HG03565 (cell line): ENCODE results near the gene TBL1XR1.

Source experiments
- ATAC-seq: cut with Tn5 transposase; IDR thresholded peaks from one replicate; pipeline ENCODE4 v1.9.1; 2021; ENCODE audit warnings: mild to moderate bottlenecking, moderate library complexity; ENCODE audit not compliant: unreplicated experiment

The TBL1XR1 gene

DNA sequence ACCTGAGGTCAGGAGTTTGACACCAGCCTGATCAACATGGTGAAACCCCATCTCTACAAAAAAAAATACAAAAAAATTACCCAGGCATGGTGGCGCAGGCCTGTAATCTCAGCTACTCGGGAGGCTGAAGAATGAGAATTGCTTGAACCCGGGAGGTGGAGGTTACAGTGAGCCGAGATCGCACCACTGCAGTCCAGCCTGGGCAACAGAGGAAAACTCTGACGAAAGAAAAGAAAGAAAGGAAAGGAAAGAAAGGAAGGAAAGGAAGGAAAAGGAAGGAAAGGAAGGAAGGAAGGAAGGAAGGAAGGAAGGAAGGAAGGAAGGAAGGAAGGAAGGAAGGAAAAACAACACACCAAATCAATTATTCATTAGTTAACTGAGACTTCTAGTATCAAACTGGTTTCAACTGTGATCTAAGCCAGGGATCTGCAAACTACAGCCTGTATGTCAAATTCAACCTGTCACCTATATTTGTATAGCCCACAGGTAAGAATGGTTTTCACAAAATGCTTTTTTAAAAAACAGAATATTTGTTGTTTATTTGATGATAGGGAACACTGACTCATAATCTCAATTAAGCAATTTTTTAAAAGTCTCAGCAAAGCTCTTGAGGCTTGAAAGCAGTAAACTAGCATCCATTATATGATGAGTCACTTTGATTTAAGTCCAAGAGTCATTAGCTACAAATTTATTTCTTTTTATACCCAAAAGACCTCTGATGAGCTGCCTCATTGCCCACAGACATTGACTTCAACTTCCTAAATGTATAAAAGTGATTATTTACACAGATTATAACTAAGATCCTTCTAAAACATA is 127.6 kb downstream of the TBL1XR1 start:
- ATAC-seq = no peak

DNA sequence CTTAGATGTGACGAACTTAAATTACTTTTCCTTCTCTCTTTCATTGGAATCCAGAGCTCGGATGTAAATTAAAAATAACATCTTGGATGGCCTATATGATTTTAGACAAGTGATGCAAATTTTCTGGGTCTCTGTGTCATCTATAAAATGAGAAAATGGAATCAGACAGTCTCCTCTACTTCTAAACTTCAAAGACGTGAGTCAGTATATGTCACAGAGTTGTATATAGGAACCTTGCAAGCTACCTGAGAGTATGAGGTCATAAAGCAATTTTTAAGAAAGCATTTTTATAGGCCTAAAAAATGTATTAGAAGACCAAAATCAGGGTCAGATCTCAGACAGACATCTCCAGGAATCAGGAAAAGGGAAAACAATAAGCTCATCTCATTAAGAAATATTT is 128.3 kb downstream of the TBL1XR1 start:
- no peak for ATAC-seq

DNA sequence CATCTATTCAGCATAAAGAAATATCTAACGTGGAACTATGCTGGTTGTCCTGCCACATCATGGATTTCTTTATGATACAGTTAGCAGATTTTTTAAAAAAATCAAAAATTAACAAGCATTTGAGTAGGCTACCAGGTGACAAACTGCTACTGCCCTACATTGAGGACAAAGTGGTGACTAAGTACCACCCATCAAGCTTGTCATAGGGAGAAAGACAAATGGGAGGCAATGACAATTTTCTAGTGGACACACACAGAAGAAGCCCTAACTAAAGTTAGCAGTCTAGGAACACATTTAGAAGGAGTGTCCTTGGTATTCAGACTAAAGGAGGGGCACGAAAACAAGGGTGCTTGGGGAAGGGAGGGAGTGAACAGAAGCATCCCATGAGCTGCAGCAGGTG is 131.2 kb downstream of the TBL1XR1 start:
- no peak for ATAC-seq

DNA sequence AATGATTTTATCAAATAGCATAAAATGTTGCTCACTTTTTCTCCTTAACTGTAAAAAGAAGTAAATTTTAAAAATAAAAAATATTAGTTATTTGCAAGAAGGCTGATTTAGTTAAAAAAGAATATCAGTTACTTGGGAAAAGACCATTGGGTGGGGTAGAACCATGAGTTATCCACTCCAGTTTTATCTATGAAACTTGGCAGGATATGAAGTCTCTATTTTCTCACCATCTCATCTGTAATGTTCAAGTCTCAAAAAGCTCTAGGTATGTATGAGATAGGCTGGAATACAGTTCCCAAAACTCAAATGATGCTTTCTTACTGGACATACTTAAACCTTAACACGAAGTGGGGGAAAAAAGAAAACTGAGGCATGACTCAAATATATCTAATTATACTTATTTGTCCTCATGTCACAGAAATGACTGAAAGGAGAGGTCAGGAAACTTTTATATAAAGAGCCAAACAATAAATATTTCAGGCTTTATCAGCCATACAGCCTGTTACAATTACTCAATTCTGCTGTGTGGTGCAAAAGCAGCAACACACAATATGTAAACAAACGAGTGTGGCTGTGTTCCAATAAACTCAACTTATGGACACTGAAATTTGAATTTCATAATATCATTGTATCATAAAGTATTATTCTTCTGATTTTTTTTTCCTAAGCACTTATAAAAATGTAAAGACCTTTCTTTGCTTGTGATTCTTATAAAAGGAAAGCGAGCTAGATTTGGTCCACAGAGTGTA is 131.8 kb downstream of the TBL1XR1 start:
- ATAC-seq = no peak

DNA sequence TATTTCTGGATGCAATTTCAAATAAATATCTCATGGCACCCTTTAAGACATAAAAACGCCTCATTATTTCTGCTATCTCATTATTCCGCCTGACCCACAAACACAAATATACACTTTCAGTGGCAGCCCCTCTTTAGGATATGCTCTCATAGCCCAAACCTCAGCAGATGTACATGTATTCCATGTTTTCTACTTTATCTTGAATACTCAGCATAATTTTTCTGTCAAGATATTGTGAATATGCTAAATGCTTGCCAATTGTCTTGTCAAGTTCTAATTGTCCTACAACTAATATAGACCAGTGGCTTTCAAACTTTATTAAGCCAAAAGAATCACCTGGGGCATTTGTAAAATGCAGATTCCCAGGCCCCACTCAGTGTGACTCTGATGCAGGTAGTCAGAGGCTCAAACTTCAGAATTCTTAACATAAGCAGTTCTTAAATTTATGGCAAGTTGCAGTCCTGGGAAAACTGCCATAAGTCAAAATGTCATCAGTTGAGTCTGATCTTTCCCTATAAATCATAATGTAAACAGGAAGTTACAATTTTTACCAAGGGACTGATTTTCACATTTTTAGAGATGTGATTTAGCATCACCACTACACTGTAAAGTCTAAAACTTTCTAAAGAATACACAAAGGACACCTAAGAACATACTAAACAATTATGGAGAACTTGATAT is 135.1 kb downstream of the TBL1XR1 start:
- ATAC-seq = no peak

DNA sequence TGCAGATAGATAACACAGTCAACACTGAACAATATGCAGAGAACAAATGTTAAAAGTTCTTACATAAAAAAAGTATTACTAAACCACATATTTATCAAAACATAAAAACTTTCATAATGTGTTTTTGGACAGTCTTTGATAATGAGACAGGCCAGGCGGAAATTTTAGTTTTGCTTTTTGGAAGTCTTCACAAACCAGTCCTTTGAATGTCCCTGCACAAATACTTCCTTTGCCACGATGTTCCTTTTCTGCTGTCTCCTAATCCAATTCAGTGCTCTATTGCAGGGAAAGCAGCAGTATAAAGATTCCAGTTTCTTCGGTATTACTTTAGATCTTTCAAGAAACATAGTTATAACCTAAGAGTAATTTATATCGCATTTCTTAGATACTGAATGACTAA is 135.9 kb downstream of the TBL1XR1 start:
- no peak for ATAC-seq

DNA sequence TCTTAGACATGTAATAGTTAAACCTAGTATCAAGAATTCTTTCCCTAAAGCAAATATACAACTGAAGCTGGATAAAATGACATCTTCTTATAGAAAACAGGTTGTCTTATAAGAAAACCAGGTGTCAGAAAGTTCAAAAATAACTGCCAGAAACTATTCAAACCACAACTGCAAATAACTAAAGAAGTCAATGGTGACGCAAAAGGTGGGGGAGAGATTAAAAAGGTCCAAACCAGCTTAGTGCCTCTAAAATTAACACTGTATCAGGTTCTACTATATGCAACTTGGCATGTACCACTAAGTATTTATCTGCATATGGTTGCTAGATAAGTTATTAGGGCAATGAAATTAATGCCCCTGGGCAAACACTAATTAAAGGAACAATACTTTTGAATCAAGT is 136.8 kb downstream of the TBL1XR1 start:
- no peak for ATAC-seq

DNA sequence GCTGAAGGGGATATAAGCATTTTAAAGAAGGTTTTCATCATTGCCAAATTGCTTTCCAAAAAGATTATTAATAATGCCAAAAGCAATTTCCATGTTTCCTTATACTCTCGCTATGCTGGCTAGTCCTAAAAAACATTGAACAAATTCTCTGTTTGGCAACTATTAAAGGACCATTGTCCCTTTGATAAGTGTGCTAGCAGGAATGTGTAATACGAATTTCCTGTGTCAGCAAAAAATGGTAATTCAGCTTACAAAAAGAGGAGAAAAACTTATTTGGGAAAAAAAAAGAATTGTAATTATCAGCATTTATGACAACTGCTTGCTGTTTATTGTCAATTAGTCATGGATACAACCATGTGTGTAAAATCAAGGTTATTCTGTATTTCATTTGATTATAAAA is 138.6 kb downstream of the TBL1XR1 start:
- no peak for ATAC-seq

DNA sequence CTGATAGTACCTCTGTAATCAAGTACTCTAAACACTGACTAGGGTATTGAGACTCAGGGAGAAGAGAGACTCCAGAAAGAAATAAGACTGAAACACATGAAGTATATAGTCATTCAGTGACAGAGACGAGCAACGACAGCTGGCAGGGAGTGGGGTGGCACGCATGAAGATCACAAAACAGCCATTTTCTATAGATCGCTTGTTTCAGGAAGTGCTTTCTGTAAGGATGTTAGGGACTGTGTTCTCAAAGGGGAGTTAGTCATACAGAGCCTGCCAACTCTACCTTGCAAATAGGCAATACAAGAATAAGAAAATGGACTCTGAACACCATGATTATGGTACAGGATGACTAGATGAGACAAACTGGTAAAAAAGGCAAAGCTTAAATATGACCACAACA is 139.5 kb downstream of the TBL1XR1 start:
- ATAC-seq = peak; percentile 93

DNA sequence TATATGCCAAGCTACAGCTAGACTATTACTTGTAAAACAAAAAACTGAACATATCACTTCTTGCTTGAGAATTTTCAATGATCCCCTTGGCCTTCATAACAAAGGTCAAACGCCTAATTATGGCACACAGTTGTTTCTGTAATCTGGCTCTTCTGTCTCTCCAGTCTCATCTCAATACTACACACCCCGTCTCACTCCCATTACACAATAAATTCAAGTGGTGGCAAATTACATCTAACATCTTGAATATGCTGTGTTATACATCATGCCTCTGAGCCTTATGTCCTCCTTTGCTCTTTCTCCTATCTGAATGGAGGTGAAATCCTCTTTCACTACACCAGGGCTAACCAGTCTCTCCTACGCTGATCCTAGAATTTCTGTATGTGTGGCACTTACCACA is 140.4 kb downstream of the TBL1XR1 start:
- ATAC-seq = no peak

DNA sequence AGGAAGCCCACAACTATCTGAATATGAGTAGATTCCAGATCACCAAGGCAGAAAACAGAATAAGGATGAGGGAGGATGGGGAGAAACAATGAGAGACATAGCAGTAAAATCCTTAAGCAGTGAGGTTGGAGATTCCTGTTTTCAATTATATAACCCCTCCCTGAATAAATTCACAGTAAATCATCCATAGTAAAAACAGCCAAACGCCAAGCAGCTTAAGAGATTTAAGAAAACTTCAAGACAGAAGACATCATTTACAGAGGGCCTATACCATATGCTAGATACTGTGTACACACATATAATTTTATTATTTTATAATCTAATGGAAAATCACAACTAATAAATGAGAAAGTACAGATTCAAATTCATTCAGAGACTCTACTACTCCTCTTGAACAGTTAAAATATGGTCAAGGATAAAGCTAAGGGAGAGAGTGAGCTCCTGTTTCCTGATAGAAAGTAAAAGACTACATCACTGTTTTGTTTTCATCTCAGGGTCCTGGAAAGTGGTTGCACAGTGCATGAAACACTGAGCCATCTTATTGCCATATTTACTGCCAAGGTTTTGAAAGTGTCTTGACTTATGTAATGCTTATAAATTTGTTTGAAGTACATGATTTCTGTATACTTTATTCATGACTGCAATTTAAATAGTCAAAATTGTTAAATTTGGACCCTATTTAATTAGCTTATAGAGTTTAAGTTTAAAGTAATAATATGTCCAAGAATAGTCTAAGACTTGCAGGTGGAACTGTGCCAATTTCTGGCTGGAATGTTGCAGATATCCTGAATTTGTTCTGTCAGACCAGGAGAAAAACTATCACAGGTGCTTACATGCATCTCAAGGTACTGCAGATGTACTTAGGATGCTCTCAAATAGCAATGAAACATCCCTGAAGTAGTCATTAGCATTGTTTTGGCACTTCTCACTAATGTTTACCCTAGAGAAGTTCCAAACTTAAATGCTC is 141.4 kb downstream of the TBL1XR1 start:
- no peak for ATAC-seq

DNA sequence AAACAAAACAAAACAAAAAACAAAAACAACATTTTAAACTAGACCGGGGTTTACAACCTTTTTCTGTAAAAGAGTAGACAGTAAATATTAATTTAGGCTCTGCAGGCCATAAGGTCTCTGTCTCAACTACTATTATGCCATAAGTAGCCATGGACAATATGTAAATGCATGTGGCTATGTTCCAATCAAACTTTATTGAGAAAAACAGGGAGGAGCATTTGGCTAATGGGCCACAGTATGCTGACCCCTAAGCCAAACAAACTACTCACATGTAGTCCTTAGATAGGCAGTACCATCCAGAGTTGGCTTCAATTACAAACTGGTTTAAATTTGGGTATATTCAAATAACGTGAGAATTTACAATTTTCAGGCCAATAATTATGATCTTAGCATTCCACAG is 144.2 kb downstream of the TBL1XR1 start:
- no peak for ATAC-seq

DNA sequence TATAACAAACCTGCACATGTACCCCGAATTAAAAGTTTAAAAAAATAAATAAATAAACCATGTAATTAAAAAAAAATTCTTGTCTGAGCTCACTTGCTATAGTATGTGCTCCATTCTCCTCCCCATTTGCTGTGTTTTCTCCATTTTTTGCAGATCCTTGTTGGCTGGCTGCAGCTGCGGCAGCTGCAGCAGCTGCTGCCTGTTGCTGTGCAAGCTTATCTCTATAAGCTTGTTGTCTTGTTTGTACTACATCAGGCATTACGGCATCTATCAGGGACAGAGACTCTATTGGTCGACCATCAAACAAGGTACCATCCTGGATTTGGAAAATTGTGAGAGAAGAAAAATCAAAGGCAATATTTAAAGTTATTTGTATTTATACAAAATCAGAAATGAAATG is 145.9 kb downstream of the TBL1XR1 start:
- ATAC-seq = no peak

DNA sequence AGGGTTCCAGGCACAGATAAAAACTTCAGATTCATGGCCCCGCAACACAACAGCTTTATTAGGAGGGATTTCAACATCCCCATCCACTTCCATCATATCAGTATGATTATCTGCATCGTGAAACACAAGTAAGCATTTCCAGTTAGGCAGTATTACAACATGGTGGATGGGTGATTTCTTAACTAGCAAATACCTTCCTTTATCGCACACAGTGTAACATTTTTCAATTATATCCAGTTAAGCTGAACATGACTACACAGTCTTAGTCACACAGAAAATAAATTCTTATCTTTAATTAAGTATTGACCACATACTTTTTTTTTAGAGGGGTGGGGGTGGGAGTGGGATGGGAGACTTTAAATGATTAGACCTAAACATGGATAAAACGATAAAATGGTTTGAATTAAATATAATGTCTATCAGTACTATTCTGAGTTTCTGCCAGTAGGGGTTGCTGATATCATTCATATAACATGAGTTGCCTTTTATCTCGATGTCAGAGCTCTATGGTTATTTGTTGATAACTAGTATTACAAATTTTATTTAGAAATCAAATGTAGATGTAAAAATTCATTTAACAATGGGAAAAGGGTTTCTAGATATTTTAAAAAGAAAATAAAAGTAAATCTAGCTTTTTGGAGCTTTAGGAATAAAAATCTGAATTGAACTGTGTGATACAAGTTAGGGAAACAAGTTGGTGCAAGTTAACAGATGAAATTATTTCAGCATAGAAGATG is 146.6 kb downstream of the TBL1XR1 start:
- no peak for ATAC-seq

DNA sequence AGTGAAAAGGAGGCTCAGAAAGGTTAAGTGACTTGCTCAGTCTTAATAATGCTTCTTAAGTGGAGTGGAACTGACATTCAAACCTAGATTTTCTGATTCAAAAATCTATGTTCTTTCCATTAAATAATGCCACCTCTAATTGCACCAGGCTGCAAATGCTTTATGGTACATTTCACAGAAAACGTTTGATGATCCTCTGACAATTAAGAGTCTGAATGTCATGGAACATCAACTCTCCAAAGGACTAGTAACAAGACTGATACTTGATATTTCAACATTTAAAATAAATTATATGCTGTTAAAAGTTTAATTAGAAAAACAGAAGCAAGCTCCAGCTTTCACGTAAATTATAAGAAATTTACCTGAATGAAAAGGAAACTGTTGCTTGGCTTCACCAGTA is 151.5 kb downstream of the TBL1XR1 start:
- ATAC-seq = no peak

DNA sequence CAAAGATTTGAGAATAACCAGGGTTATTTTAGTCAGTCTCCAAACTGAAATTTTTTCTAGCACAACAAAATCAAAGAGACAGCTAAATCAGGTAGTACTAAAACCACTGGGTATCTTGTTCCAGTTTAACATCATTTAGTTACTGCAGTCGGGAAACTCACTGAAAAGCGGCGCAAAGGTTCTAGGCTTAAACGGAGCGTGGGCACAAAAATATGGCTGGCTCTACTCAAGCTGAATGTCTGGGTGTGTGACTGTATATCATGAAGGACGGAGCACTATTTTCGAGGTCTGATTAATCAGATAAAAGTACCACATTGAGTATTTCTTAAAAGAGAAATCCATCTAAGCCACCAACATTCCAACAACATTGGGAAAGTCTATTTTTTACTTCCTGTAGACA is 152.1 kb downstream of the TBL1XR1 start:
- ATAC-seq = no peak

DNA sequence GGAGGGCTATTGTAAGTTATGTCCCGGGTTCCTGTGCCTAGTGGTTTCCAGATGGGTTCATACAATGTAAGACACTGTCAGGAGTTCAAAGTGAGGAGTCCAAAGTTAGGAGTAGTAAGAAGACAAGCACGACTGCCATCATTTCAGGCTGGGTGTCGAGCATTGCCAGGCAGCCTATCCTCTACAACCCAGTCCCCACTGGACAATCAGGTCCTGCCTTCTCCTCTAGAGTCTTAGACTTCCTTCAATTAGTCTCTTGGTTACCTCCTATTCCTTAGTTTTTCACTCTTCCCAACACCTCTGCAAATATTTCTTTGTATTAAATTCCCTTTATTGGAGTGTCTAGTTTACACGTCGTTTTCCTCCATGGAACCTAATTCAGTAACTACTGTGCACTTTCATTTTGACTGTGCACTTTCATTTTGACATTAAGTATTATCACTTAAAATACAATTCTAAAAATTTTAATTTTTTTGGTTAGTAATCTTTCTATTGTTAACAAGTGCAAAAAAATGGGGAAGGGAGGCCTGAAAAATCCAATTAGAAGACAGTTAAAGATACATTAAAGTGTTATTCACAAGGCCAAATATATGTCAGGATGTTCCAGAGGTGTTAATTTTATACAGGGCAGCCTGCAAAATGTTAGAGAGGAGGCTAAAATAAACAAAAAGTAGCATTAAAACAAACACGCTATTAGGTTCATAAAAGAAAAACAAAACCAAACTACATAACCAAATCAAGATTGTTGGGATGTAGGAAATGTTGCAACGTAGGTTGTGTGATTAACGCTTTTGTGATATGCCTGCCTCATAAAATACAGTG is 155.3 kb downstream of the TBL1XR1 start:
- no peak for ATAC-seq

DNA sequence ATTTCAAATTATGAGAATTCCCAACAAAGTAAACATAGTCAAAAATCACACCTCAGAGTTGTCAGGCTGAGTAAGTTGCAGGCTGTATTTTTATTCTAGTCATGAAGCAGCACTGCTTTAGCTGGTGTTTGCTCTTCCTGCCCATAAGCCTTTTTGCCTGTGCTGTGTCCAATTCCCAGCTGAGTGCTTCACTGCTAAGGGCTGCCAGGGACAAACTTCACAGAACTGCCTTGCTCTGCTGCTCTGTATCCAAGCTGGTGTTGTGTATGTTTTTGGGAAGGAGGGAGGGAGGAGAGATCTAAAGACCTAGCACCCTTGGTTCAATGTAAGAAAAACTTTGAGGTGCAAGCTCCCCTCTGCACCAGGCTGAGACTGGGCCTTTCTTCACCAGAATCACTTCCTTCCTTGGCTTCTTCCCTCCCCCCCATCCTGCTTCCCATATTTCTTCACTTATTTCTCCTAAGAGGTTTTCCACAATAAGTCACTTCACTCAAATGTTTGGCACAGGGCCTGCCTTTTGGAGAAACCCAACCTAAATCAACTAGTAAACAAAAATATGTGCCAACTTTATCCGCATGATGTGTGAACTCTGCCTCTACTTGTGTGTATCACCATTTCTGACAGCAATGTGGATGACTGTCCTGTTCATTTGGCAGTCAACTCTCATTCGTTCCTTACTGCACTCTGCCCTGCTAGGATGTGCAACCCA is 156.1 kb downstream of the TBL1XR1 start:
- ATAC-seq = no peak
